Body of pancreas (tissue), 4 donors: ENCODE measurements around the gene ATG2B. TPM values are rescaled to one million over a fixed set of nuclear protein-coding genes. Genes with fewer than 3 reads are reported as not detected.

Experiments used
- ATAC-seq: fragments of 150-250 bp; one replicate; pipeline ENCODE4 v1.9.1; 2016
- DNase-seq, 4 donors: peaks; one replicate each; pipeline ENCODE4 v3.0.0-alpha.2; 2019
- H3K27ac ChIP-seq, 4 donors: fragments of 200-600 bp; sonication (generic); 1 replicate in 3 of 4; 2 replicates in 1 of 4; pipeline versions ENCODE4 v1.5.1 to v1.6.1; 2016 to 2019; ENCODE audit warnings: mild to moderate bottlenecking in 1 of 4, mixed read lengths in 1 of 4, moderate library complexity in 1 of 4
- H3K27me3 ChIP-seq, 2 donors: fragments of 200-600 bp; sonication (generic); one replicate each; pipeline ENCODE4 v1.6.0; 2016; ENCODE audit warnings: mild to moderate bottlenecking in 1 of 2
- H3K36me3 ChIP-seq, 2 donors: fragments of 200-600 bp; sonication (generic); replicated peaks in 1 of 2; 2 replicates each; pipeline ENCODE4 v1.5.1; 2016; ENCODE audit warnings: low read depth in 2 of 2; ENCODE audit not compliant: insufficient read depth in 1 of 2
- H3K4me1 ChIP-seq: fragments of 200-600 bp; sonication (generic); one replicate; pipeline ENCODE4 v1.6.0; 2016
- H3K4me3 ChIP-seq, 2 donors: fragments of 200-600 bp; sonication (generic); 1 replicate in 1 of 2; 2 replicates in 1 of 2; pipeline ENCODE4 v1.5.1; 2016 to 2019
- H3K9me3 ChIP-seq, 3 donors: fragments of 200-600 bp; sonication (generic); 1 replicate in 2 of 3; 2 replicates in 1 of 3; pipeline ENCODE4 v1.5.1; 2016
- POLR2A ChIP-seq, 3 donors: fragments of 450-650 bp; IDR thresholded peaks; one replicate each; pipeline ENCODE4 v1.6.1; 2016; ENCODE audit warnings: antibody characterized with exemption in 3 of 3, mild to moderate bottlenecking in 2 of 3
- WGBS, 2 donors: methylation state at CpG; one replicate each; pipeline ENCODE4 v1.1.5; 2017; 5-methylcytosine and 5-hydroxymethylcytosine counted together
- intact Hi-C: fragments of 100-400 bp; cut with DNase I; formaldehyde crosslinking; loops from one replicate; pipeline ENCODE4 v1.15.1; 2023
- total RNA-seq, 2 donors: library from RNA; depleted of rRNA; stranded (reverse); fragments of >200 nt; gene quantifications; one replicate each; pipeline ENCODE4 v1.1.0, GENCODE V29; 2016
- TF ChIP-seq, protein P1 (sequence below), 7 experiments: fragments of 450-650 bp in 4 of 7; fragments of 200-600 bp in 3 of 7; sonication (generic) in 3 of 7; IDR thresholded peaks; one replicate each; pipeline ENCODE4 v1.5.1; 2016 to 2019; ENCODE audit warnings: antibody characterized with exemption in 7 of 7

ATG2B gene
- total RNA-seq, 2 donors from 2014 or later, result 26.2 to 51.7 TPM

DNA sequence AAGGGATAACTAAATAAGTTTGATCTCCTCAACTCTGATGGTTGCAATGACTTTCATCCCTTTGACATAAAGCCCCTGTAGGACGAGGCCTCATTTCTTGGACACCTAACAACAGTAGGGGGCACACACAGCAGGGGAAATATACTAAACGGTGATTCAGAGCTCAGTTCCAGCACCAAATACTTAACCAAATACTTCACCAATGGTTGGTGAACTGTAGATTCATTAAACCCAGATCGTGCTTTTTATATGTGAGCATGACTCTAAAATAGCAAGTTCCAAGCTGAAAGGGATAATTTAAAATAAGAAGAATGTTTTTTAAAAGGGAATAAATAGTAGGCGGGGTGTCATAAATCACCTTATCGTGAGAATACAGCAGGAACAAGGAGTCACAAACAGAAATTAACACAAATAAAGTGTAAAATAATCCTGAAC, 53.2 kb downstream of the ATG2B start:
- ATAC-seq (no peak), DNase-seq (no peak)
- Histone ChIP-seq H3K27ac (peak overlapping the region in 3 of 4 donors; percentile 6 to 69 (median 45)), H3K36me3 (peaks cover 0 to 22% of the 10 kb centered on the region in 2 donors), H3K4me3 (no peak overlapping the region), H3K27me3 (no peaks in the 10 kb centered on the region), H3K4me1 (no peaks in the 10 kb centered on the region), H3K9me3 (no peaks in the 10 kb centered on the region)
- TF ChIP-seq, protein P1, sequence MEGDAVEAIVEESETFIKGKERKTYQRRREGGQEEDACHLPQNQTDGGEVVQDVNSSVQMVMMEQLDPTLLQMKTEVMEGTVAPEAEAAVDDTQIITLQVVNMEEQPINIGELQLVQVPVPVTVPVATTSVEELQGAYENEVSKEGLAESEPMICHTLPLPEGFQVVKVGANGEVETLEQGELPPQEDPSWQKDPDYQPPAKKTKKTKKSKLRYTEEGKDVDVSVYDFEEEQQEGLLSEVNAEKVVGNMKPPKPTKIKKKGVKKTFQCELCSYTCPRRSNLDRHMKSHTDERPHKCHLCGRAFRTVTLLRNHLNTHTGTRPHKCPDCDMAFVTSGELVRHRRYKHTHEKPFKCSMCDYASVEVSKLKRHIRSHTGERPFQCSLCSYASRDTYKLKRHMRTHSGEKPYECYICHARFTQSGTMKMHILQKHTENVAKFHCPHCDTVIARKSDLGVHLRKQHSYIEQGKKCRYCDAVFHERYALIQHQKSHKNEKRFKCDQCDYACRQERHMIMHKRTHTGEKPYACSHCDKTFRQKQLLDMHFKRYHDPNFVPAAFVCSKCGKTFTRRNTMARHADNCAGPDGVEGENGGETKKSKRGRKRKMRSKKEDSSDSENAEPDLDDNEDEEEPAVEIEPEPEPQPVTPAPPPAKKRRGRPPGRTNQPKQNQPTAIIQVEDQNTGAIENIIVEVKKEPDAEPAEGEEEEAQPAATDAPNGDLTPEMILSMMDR (IDR thresholded peaks at IDR 0.05), result no peak
- TF ChIP-seq POLR2A (IDR thresholded peaks at IDR 0.05), result no peak
- intact Hi-C loops, result loop anchor here (10.0 kb wide), 1 partner anchor 105 kb away; no protein-coding TSS in a partner anchor
- 53% methylated on average over 5 of the region's 5 CpGs for WGBS, 2 donors

- H3K27me3 ChIP-seq, result no peaks in the 10 kb centered on the region
- peaks cover 0 to 17% of the 10 kb centered on the region in 2 donors for H3K36me3 ChIP-seq
- H3K9me3 ChIP-seq, result no peaks in the 10 kb centered on the region
- 42 to 52% methylated on average over 8 of the region's 8 CpGs for WGBS, 2 donors
- intact Hi-C loops, result loop anchor here (10.0 kb wide), 1 partner anchor 105 kb away; no protein-coding TSS in a partner anchor
- no peaks in the 10 kb centered on the region for H3K4me1 ChIP-seq
- H3K27ac ChIP-seq, result peak overlapping the region in 3 of 4 donors; percentile 6 to 69 (median 45)
- ATAC-seq (peak; percentile 81), DNase-seq (peak in 3 of 4 donors; percentile 22 to 64 (median 26))
- TF ChIP-seq, protein P1 (IDR thresholded peaks at IDR 0.05), result no peak
- no peak for TF ChIP-seq POLR2A (IDR thresholded peaks at IDR 0.05)
- no peak overlapping the region for H3K4me3 ChIP-seq
These were observed 53.8 kb downstream of the ATG2B start for GRCh38 chr14:96309133-96309895.

- H3K27me3 ChIP-seq, result no peaks in the 10 kb centered on the region
- H3K36me3 ChIP-seq, result peaks cover 0 to 24% of the 10 kb centered on the region in 2 donors
- DNase-seq (no peak), ATAC-seq (no peak)
- no peaks in the 10 kb centered on the region for H3K9me3 ChIP-seq
- intact Hi-C loops, result loop anchor here (10.0 kb wide), 1 partner anchor 107 kb away; no protein-coding TSS in a partner anchor
- TF ChIP-seq POLR2A (IDR thresholded peaks at IDR 0.05), result no peak
- TF ChIP-seq, protein P1 (IDR thresholded peaks at IDR 0.05), result no peak
- H3K4me3 ChIP-seq, result no peak overlapping the region
- H3K4me1 ChIP-seq, result no peaks in the 10 kb centered on the region
- H3K27ac ChIP-seq, result peak overlapping the region in 1 of 4 donors; percentile 2
- WGBS, 2 donors, result 72 to 75% methylated on average over 4 of the region's 4 CpGs
These were observed 55.7 kb downstream of the ATG2B start for GRCh38 chr14:96307434-96307833.

DNA sequence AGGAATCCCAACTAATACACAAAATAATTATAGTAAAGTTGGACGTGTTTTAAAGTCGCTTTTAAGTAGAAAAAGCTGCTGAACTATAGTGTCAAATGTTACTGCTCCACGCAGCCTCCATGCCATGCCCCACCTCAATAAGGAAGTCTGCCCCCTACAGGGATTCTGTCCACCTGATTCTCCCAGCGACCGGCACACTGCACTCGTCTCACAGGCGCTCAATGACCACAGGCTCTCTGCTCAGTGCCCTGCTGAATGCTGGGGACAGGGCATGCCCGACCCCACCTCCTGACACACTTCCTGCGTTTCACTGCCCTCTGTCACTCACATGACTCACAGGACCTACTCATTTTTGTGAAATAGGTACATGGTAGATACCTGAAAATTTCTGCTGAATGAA, 58.2 kb downstream of the ATG2B start:
- intact Hi-C loops, result loop anchor here (10.0 kb wide), 1 partner anchor 110 kb away; no protein-coding TSS in a partner anchor

More for the DNA sequence above, 58.2 kb downstream of the ATG2B start:
- H3K4me3 ChIP-seq, result no peak overlapping the region
- no peaks in the 10 kb centered on the region for H3K27me3 ChIP-seq
- peaks cover 10 to 30% of the 10 kb centered on the region in 2 donors for H3K36me3 ChIP-seq
- 89 to 91% methylated on average over 9 of the region's 9 CpGs for WGBS, 2 donors
- no peak for DNase-seq
- H3K27ac ChIP-seq, result no peak overlapping the region
- no peaks in the 10 kb centered on the region for H3K9me3 ChIP-seq
- TF ChIP-seq, protein P1 (IDR thresholded peaks at IDR 0.05), result no peak
- TF ChIP-seq POLR2A (IDR thresholded peaks at IDR 0.05), result no peak
- no peaks in the 10 kb centered on the region for H3K4me1 ChIP-seq
- no peak for ATAC-seq
